Hematopoietic multipotent progenitor cell treated with erythropoietin and hydrocortisone succinate and interleukin-3 and kit ligand, for 4 days (in vitro differentiated cells): ENCODE data around the gene STAT5A.
"Not testable (repeated sequence)": the region's sequence is repeated elsewhere in the genome, so short reads cannot be mapped to it uniquely, and the experiment has no call there.

Experiments used
- DNase-seq: peaks from one replicate; pipeline ENCODE4 v3.0.0-alpha.2; 2015

Gene STAT5A

GRCh38 chr17:42309986-42310786 is 21.9 kb downstream of the STAT5A start:
- DNase-seq: no peak

GRCh38 chr17:42310787-42311215 is 22.5 kb downstream of the STAT5A start:
- no peak for DNase-seq

GRCh38 chr17:42311240-42312034 is 23.1 kb downstream of the STAT5A start:
- peak; percentile 97 for DNase-seq

GRCh38 chr17:42312035-42312284 is 23.7 kb downstream of the STAT5A start:
- no peak for DNase-seq

- DNase-seq: peak; percentile 98
Measured at GRCh38 chr17:42312285-42313130, 24.2 kb downstream of the STAT5A start.

- DNase-seq: no peak
Measured at GRCh38 chr17:42313389-42313772, 25.1 kb downstream of the STAT5A start.

GRCh38 chr17:42313773-42314566 is 25.7 kb downstream of the STAT5A start:
- DNase-seq: peak; percentile 84

- peak; percentile 74 for DNase-seq
Measured at GRCh38 chr17:42315402-42316156, 27.3 kb downstream of the STAT5A start.

GRCh38 chr17:42316755-42317154 is 28.5 kb downstream of the STAT5A start:
- DNase-seq: no peak

GRCh38 chr17:42317266-42317845 is 29.1 kb downstream of the STAT5A start:
- DNase-seq: peak; percentile 58

GRCh38 chr17:42317967-42318366 is 29.7 kb downstream of the STAT5A start:
- DNase-seq: not testable (repeated sequence)

GRCh38 chr17:42321555-42321954 is 33.3 kb downstream of the STAT5A start:
- DNase-seq: no peak

- DNase-seq: peak; percentile 98
Measured at GRCh38 chr17:42322382-42323267, 34.3 kb downstream of the STAT5A start.

GRCh38 chr17:42323268-42323773 is 35.0 kb downstream of the STAT5A start:
- DNase-seq: no peak

- no peak for DNase-seq
Measured at GRCh38 chr17:42325026-42325425, 36.7 kb downstream of the STAT5A start.

GRCh38 chr17:42329025-42329976 is 41.0 kb downstream of the STAT5A start:
- DNase-seq: no peak

- no peak for DNase-seq
Measured at GRCh38 chr17:42333053-42333452, 44.8 kb downstream of the STAT5A start.

- peak; percentile 52 for DNase-seq
Measured at GRCh38 chr17:42334677-42335076, 46.4 kb downstream of the STAT5A start.

GRCh38 chr17:42337442-42337841 is 49.1 kb downstream of the STAT5A start:
- DNase-seq: peak; percentile 48
